WTC11 (cell line): ENCODE results near the gene FGFR2. TPM values are rescaled to one million over a fixed set of nuclear protein-coding genes. Genes with fewer than 3 reads are reported as not detected.

Experiments used
- ATAC-seq: fragments of 200-7000 bp; cut with Tn5 transposase; 2 replicates; pipeline ENCODE4 v1.10.0; 2021; ENCODE audit warnings: mild to moderate bottlenecking, moderate library complexity
- CTCF ChIA-PET: fragments of 300-600 bp; sonication (Branson Sonifier 250); formaldehyde crosslinking; loops from one replicate; lab custom pipeline; 2021; ENCODE audit warnings: antibody characterized with exemption; lab: Charles Lee
- POLR2A ChIA-PET: fragments of 350-600 bp; sonication (Branson Sonifier 250); formaldehyde crosslinking; loops from one replicate; lab custom pipeline; 2021; ENCODE audit warnings: antibody characterized with exemption; lab: Charles Lee
- DNase-seq: peaks from one replicate; pipeline ENCODE4 v3.0.0; 2021; ENCODE audit warnings: low spot score
- H3K27ac Mint-ChIP-seq: 2 replicates; pipeline ENCODE4 v1.8.0; 2021; ENCODE audit warnings: mixed read lengths
- H3K27me3 Mint-ChIP-seq: 2 replicates; pipeline ENCODE4 v1.8.0; 2021; ENCODE audit warnings: low read depth, mild to moderate bottlenecking, moderate library complexity, mixed read lengths
- H3K36me3 Mint-ChIP-seq: 2 replicates; pipeline ENCODE4 v1.8.0; 2021; ENCODE audit warnings: mixed read lengths
- H3K4me1 Mint-ChIP-seq: 2 replicates; pipeline ENCODE4 v1.8.0; 2022; ENCODE audit warnings: mixed read lengths
- H3K4me3 Mint-ChIP-seq: 2 replicates; pipeline ENCODE4 v1.8.0; 2021; ENCODE audit warnings: mild to moderate bottlenecking, moderate library complexity, mixed read lengths
- H3K9me3 Mint-ChIP-seq: 2 replicates; pipeline ENCODE4 v1.8.0; 2021; ENCODE audit warnings: mixed read lengths
- ATF2 ChIP-seq: sonication (generic); formaldehyde crosslinking; IDR thresholded peaks from 2 replicates; pipeline ENCODE4 v1.8.1; 2022; ENCODE audit warnings: low read depth, missing genetic modification reagents, borderline replicate concordance
- CBFB ChIP-seq: sonication (generic); formaldehyde crosslinking; IDR thresholded peaks from 2 replicates; pipeline ENCODE4 v1.8.1; 2022; ENCODE audit warnings: mild to moderate bottlenecking, low read depth, missing genetic modification reagents
- CREB1 ChIP-seq: sonication (generic); formaldehyde crosslinking; IDR thresholded peaks from 2 replicates; pipeline ENCODE4 v1.8.0; 2023; ENCODE audit warnings: mild to moderate bottlenecking, missing genetic modification reagents
- NR3C1 ChIP-seq: sonication (generic); formaldehyde crosslinking; conservative IDR thresholded peaks from 2 replicates; pipeline ENCODE4 v1.8.1; 2023; ENCODE audit warnings: low read depth, mild to moderate bottlenecking, missing genetic modification reagents
- SOX15 ChIP-seq: fragments of 250-450 bp; sonication (Bioruptor Pico); IDR thresholded peaks from 2 replicates; pipeline ENCODE4 v1.9.0; 2021; ENCODE audit warnings: mild to moderate bottlenecking
- TEAD1 ChIP-seq: sonication (generic); formaldehyde crosslinking; IDR thresholded peaks from 2 replicates; pipeline ENCODE4 v1.8.0; 2022; ENCODE audit warnings: mild to moderate bottlenecking, missing genetic modification reagents
- ZBTB21 ChIP-seq: sonication (generic); formaldehyde crosslinking; IDR thresholded peaks from 2 replicates; pipeline ENCODE4 v1.8.1; 2023; ENCODE audit warnings: mild to moderate bottlenecking, missing genetic modification reagents, borderline replicate concordance
- ZNF121 ChIP-seq: sonication (generic); formaldehyde crosslinking; IDR thresholded peaks from 2 replicates; pipeline ENCODE4 v1.8.0; 2023; ENCODE audit warnings: missing genetic modification reagents
- ZNF138 ChIP-seq: sonication (generic); formaldehyde crosslinking; conservative IDR thresholded peaks from 2 replicates; pipeline ENCODE4 v1.8.1; 2022; ENCODE audit warnings: mild to moderate bottlenecking, moderate library complexity, missing genetic modification reagents
- ZNF317 ChIP-seq: sonication (generic); formaldehyde crosslinking; IDR thresholded peaks from 2 replicates; pipeline ENCODE4 v1.8.1; 2023; ENCODE audit warnings: low read depth, mild to moderate bottlenecking, moderate library complexity, missing genetic modification reagents, borderline replicate concordance
- ZNF396 ChIP-seq: fragments of 250-450 bp; sonication (Bioruptor Pico); IDR thresholded peaks from 2 replicates; pipeline ENCODE4 v1.8.0; 2021; ENCODE audit warnings: mild to moderate bottlenecking, moderate library complexity, borderline replicate concordance
- ZSCAN18 ChIP-seq: fragments of 250-450 bp; sonication (Bioruptor Pico); IDR thresholded peaks from 2 replicates; pipeline ENCODE4 v2.1.2; 2022; ENCODE audit warnings: mild to moderate bottlenecking, moderate library complexity
- total RNA-seq: library from RNA; stranded (reverse); gene quantifications from 3 replicates; pipeline ENCODE4 v1.2.3, GENCODE V29; 2021
- TF ChIP-seq, protein P1 (sequence below): sonication (generic); formaldehyde crosslinking; IDR thresholded peaks from 2 replicates; pipeline ENCODE4 v1.8.1; 2023; ENCODE audit warnings: mild to moderate bottlenecking, missing genetic modification reagents, borderline replicate concordance
- TF ChIP-seq, protein P2 (sequence below): sonication (generic); formaldehyde crosslinking; IDR thresholded peaks from 2 replicates; pipeline ENCODE4 v1.8.1; 2023; ENCODE audit warnings: mild to moderate bottlenecking, missing genetic modification reagents, moderate library complexity
- TF ChIP-seq, protein P3 (sequence below): fragments of 250-450 bp; sonication (Bioruptor Pico); IDR thresholded peaks from 2 replicates; pipeline ENCODE4 v1.9.0; 2021; ENCODE audit warnings: moderate library complexity, mild to moderate bottlenecking, inconsistent platforms, borderline replicate concordance
- TF ChIP-seq, protein P4 (sequence below): sonication (generic); formaldehyde crosslinking; IDR thresholded peaks from 2 replicates; pipeline ENCODE4 v1.8.1; 2022; ENCODE audit warnings: missing genetic modification reagents, borderline replicate concordance
- TF ChIP-seq, protein P5 (sequence below): sonication (generic); formaldehyde crosslinking; IDR thresholded peaks from 2 replicates; pipeline ENCODE4 v1.8.1; 2023; ENCODE audit warnings: mild to moderate bottlenecking, missing genetic modification reagents

The FGFR2 gene
- total RNA-seq, 1 experiment from 2014 or later, result 95.0 TPM

GRCh38 chr10:121617176-121617575 is 18.9 kb upstream of the FGFR2 start (continued):
- TF ChIP-seq, protein P1, sequence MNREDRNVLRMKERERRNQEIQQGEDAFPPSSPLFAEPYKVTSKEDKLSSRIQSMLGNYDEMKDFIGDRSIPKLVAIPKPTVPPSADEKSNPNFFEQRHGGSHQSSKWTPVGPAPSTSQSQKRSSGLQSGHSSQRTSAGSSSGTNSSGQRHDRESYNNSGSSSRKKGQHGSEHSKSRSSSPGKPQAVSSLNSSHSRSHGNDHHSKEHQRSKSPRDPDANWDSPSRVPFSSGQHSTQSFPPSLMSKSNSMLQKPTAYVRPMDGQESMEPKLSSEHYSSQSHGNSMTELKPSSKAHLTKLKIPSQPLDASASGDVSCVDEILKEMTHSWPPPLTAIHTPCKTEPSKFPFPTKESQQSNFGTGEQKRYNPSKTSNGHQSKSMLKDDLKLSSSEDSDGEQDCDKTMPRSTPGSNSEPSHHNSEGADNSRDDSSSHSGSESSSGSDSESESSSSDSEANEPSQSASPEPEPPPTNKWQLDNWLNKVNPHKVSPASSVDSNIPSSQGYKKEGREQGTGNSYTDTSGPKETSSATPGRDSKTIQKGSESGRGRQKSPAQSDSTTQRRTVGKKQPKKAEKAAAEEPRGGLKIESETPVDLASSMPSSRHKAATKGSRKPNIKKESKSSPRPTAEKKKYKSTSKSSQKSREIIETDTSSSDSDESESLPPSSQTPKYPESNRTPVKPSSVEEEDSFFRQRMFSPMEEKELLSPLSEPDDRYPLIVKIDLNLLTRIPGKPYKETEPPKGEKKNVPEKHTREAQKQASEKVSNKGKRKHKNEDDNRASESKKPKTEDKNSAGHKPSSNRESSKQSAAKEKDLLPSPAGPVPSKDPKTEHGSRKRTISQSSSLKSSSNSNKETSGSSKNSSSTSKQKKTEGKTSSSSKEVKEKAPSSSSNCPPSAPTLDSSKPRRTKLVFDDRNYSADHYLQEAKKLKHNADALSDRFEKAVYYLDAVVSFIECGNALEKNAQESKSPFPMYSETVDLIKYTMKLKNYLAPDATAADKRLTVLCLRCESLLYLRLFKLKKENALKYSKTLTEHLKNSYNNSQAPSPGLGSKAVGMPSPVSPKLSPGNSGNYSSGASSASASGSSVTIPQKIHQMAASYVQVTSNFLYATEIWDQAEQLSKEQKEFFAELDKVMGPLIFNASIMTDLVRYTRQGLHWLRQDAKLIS (CRISPR knock-in tag), result no peak
- TF ChIP-seq SOX15 (CRISPR knock-in tag) (no peak), CBFB (CRISPR knock-in tag) (no peak), ZNF396 (CRISPR knock-in tag) (no peak), ZBTB21 (CRISPR knock-in tag) (no peak), ZNF317 (CRISPR knock-in tag) (no peak), ZSCAN18 (CRISPR knock-in tag) (no peak), TEAD1 (no peak)
- TF ChIP-seq, all 79 proteins: peak for 0

GRCh38 chr10:121616291-121616690 is 18.0 kb upstream of the FGFR2 start:
- Mint-ChIP-seq H3K27ac (no peak overlapping the region), H3K9me3 (peaks cover 16% of the 10 kb centered on the region), H3K4me3 (no peak overlapping the region), H3K36me3 (peaks cover 16% of the 10 kb centered on the region), H3K27me3 (peaks cover 2% of the 10 kb centered on the region), H3K4me1 (peaks cover 1% of the 10 kb centered on the region; the same call in 1 of the 2 replicates)
- no peak for ATAC-seq
- ChIA-PET CTCF (no interaction called here), POLR2A (no interaction called here)
- TF ChIP-seq, protein P2, sequence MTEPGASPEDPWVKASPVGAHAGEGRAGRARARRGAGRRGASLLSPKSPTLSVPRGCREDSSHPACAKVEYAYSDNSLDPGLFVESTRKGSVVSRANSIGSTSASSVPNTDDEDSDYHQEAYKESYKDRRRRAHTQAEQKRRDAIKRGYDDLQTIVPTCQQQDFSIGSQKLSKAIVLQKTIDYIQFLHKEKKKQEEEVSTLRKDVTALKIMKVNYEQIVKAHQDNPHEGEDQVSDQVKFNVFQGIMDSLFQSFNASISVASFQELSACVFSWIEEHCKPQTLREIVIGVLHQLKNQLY, result no peak
- TF ChIP-seq, protein P3, sequence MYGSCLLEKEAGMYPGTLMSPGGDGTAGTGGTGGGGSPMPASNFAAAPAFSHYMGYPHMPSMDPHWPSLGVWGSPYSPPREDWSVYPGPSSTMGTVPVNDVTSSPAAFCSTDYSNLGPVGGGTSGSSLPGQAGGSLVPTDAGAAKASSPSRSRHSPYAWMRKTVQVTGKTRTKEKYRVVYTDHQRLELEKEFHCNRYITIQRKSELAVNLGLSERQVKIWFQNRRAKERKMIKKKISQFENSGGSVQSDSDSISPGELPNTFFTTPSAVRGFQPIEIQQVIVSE (CRISPR knock-in tag), result no peak
- TF ChIP-seq ATF2 (CRISPR knock-in tag), result no peak
- no peak for TF ChIP-seq CREB1 (CRISPR knock-in tag)
- TF ChIP-seq ZNF138 (CRISPR knock-in tag), result no peak
- TF ChIP-seq, protein P4, sequence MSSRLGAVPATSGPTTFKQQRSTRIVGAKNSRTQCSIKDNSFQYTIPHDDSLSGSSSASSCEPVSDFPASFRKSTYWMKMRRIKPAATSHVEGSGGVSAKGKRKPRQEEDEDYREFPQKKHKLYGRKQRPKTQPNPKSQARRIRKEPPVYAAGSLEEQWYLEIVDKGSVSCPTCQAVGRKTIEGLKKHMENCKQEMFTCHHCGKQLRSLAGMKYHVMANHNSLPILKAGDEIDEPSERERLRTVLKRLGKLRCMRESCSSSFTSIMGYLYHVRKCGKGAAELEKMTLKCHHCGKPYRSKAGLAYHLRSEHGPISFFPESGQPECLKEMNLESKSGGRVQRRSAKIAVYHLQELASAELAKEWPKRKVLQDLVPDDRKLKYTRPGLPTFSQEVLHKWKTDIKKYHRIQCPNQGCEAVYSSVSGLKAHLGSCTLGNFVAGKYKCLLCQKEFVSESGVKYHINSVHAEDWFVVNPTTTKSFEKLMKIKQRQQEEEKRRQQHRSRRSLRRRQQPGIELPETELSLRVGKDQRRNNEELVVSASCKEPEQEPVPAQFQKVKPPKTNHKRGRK (CRISPR knock-in tag), result no peak
- TF ChIP-seq, protein P5, sequence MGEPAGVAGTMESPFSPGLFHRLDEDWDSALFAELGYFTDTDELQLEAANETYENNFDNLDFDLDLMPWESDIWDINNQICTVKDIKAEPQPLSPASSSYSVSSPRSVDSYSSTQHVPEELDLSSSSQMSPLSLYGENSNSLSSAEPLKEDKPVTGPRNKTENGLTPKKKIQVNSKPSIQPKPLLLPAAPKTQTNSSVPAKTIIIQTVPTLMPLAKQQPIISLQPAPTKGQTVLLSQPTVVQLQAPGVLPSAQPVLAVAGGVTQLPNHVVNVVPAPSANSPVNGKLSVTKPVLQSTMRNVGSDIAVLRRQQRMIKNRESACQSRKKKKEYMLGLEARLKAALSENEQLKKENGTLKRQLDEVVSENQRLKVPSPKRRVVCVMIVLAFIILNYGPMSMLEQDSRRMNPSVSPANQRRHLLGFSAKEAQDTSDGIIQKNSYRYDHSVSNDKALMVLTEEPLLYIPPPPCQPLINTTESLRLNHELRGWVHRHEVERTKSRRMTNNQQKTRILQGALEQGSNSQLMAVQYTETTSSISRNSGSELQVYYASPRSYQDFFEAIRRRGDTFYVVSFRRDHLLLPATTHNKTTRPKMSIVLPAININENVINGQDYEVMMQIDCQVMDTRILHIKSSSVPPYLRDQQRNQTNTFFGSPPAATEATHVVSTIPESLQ, result no peak
- no peak for TF ChIP-seq ZNF121 (CRISPR knock-in tag)
- TF ChIP-seq NR3C1 (CRISPR knock-in tag), result no peak
- no peak for DNase-seq
